Measurements from ENCODE around the gene SPTBN1.

SPTBN1 gene

GRCh38 chr2:54595999-54596902 lies 140.1 kb downstream of the SPTBN1 start:
- DNase-seq = no peak

GRCh38 chr2:54597153-54597848 lies 141.2 kb downstream of the SPTBN1 start:
- DNase-seq = peak; percentile 54

- DNase-seq = no peak
These were observed 142.5 kb downstream of the SPTBN1 start for GRCh38 chr2:54598347-54599325.

- no peak for DNase-seq
These were observed 143.2 kb downstream of the SPTBN1 start for GRCh38 chr2:54599326-54599710.

- DNase-seq = no peak
These were observed 143.8 kb downstream of the SPTBN1 start for GRCh38 chr2:54599914-54600313.

- no peak for DNase-seq
These were observed 145.2 kb downstream of the SPTBN1 start for GRCh38 chr2:54601339-54601738.

- no peak for DNase-seq
These were observed 146.7 kb downstream of the SPTBN1 start for GRCh38 chr2:54602736-54603322.

GRCh38 chr2:54603357-54603756 lies 147.2 kb downstream of the SPTBN1 start:
- no peak for DNase-seq

- no peak for DNase-seq
These were observed 147.7 kb downstream of the SPTBN1 start for GRCh38 chr2:54603796-54604195.

- DNase-seq = no peak
These were observed 148.7 kb downstream of the SPTBN1 start for GRCh38 chr2:54604871-54605270.

GRCh38 chr2:54605836-54606235 lies 149.7 kb downstream of the SPTBN1 start:
- DNase-seq = no peak

GRCh38 chr2:54606393-54606958 lies 150.3 kb downstream of the SPTBN1 start:
- DNase-seq = no peak

- DNase-seq = no peak
These were observed 152.1 kb downstream of the SPTBN1 start for GRCh38 chr2:54608224-54608623.

- DNase-seq = no peak
These were observed 153.1 kb downstream of the SPTBN1 start for GRCh38 chr2:54609241-54609640.

- DNase-seq = no peak
These were observed 153.5 kb downstream of the SPTBN1 start for GRCh38 chr2:54609647-54610046.

GRCh38 chr2:54610700-54611099 lies 154.6 kb downstream of the SPTBN1 start:
- no peak for DNase-seq

GRCh38 chr2:54611830-54612545 lies 155.9 kb downstream of the SPTBN1 start:
- no peak for DNase-seq

GRCh38 chr2:54613386-54613785 lies 157.3 kb downstream of the SPTBN1 start:
- DNase-seq = no peak

- no peak for DNase-seq
These were observed 157.7 kb downstream of the SPTBN1 start for GRCh38 chr2:54613794-54614257.

GRCh38 chr2:54614819-54615218 lies 158.7 kb downstream of the SPTBN1 start:
- DNase-seq = no peak

- no peak for DNase-seq
These were observed 159.9 kb downstream of the SPTBN1 start for GRCh38 chr2:54615832-54616534.

Data from COR-L47 (cell line).